Cardiac muscle cell (in vitro differentiated cells and primary cell): ENCODE measurements around the gene SUPT6H. TPM values are rescaled to one million over a fixed set of nuclear protein-coding genes. Genes with fewer than 3 reads are reported as not detected.

Experiments used
- DNase-seq, 2 donors: peaks; one replicate each; pipeline versions ENCODE4 v3.0.0 to v3.0.0-alpha.2; 2010 to 2017; ENCODE audit warnings: low read depth in 1 of 2, low spot score in 1 of 2
- H3K27ac ChIP-seq: fragments of 200-600 bp; sonication (generic); 2 replicates; pipeline ENCODE4 v1.5.1; 2016
- H3K27me3 ChIP-seq: fragments of 200-600 bp; sonication (generic); 2 replicates; pipeline ENCODE4 v1.6.0; 2016; ENCODE audit warnings: control low read depth
- H3K36me3 ChIP-seq: fragments of 200-600 bp; sonication (generic); 2 replicates; pipeline ENCODE4 v1.5.1; 2016; ENCODE audit warnings: control low read depth
- H3K4me1 ChIP-seq: fragments of 200-600 bp; sonication (generic); 2 replicates; pipeline ENCODE4 v1.8.1; 2017; ENCODE audit warnings: low read depth, mild to moderate bottlenecking, mixed run types
- H3K4me3 ChIP-seq: fragments of 200-600 bp; sonication (generic); 2 replicates; pipeline ENCODE4 v1.5.1; 2016; ENCODE audit warnings: mild to moderate bottlenecking
- H3K9me3 ChIP-seq: fragments of 200-600 bp; sonication (generic); 2 replicates; pipeline ENCODE4 v1.5.1; 2017; ENCODE audit warnings: low read depth, mild to moderate bottlenecking, control low read depth
- polyA plus RNA-seq: library from polyadenylated mRNA; unstranded; fragments of >200 nt; fragmentation: Nextera tagmentation; extraction: Ambion mirVana; gene quantifications from 2 replicates; pipeline ENCODE4 v1.2.1, GENCODE V29; 2016
- total RNA-seq: library from RNA; depleted of rRNA; stranded (reverse); fragments of >200 nt; gene quantifications from 2 replicates; pipeline ENCODE4 v1.2.3, GENCODE V29; 2016
- TF ChIP-seq, protein P1 (sequence below): IDR thresholded peaks from 2 replicates; pipeline ENCODE4 v1.5.1; 2012; ENCODE audit warnings: low read depth, mild to moderate bottlenecking, low read length

Gene SUPT6H
- total and polyA plus RNA-seq, 2 experiments from 2014 or later = 29.7 to 67.8 TPM

DNA sequence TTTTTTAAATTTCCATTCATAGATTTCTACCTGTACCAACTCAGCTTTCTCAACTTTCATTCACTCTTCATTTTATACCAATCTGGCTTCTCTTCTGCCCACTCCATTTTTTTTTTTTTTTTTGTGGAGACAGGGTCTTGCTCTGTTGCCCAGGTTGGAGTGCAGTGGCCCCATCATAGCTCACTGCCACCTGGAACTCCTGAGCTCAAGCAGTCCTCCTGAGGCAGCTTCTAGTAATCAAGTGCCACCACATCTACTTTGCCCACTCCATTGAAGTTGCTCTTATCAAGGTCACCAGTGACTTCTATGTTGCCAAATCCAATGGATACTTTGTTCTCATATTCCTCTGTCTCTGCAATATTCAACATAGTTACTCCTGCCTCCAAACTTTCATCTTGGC lies 1.7 kb downstream of the SUPT6H start:
- DNase-seq = no peak
- TF ChIP-seq, protein P1, sequence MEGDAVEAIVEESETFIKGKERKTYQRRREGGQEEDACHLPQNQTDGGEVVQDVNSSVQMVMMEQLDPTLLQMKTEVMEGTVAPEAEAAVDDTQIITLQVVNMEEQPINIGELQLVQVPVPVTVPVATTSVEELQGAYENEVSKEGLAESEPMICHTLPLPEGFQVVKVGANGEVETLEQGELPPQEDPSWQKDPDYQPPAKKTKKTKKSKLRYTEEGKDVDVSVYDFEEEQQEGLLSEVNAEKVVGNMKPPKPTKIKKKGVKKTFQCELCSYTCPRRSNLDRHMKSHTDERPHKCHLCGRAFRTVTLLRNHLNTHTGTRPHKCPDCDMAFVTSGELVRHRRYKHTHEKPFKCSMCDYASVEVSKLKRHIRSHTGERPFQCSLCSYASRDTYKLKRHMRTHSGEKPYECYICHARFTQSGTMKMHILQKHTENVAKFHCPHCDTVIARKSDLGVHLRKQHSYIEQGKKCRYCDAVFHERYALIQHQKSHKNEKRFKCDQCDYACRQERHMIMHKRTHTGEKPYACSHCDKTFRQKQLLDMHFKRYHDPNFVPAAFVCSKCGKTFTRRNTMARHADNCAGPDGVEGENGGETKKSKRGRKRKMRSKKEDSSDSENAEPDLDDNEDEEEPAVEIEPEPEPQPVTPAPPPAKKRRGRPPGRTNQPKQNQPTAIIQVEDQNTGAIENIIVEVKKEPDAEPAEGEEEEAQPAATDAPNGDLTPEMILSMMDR = no peak
- H3K4me1 ChIP-seq = peaks cover 14% of the 10 kb centered on the region
- peaks cover 13% of the 10 kb centered on the region for H3K36me3 ChIP-seq
- H3K9me3 ChIP-seq = no peaks in the 10 kb centered on the region
- H3K4me3 ChIP-seq = no peak overlapping the region
- H3K27me3 ChIP-seq = no peaks in the 10 kb centered on the region
- H3K27ac ChIP-seq = no peak overlapping the region

DNA sequence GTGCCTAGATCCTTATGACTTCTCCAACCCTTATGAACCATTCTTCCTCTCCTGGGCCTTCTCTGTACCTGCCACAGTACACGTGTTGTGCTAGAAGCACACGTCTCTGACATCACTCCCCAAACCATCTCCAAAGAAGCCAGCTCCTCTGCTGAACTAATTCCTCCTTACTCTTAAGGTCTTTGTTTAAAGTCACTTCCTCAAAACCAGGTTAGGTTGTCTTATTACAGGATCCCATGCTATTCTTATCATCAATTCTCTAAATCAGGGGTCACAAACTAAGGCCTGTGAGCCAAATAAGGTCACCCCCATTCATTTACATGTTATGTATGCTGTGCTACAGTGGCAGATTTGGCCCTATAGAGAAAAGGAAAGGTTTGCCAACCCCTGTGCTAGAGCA lies 4.0 kb downstream of the SUPT6H start:
- peaks cover 9% of the 10 kb centered on the region for H3K4me1 ChIP-seq
- H3K36me3 ChIP-seq = peaks cover 18% of the 10 kb centered on the region
- H3K27me3 ChIP-seq = no peaks in the 10 kb centered on the region
- no peaks in the 10 kb centered on the region for H3K9me3 ChIP-seq
- H3K4me3 ChIP-seq = no peak overlapping the region
- TF ChIP-seq, protein P1 = no peak
- no peak for DNase-seq
- no peak overlapping the region for H3K27ac ChIP-seq

DNA sequence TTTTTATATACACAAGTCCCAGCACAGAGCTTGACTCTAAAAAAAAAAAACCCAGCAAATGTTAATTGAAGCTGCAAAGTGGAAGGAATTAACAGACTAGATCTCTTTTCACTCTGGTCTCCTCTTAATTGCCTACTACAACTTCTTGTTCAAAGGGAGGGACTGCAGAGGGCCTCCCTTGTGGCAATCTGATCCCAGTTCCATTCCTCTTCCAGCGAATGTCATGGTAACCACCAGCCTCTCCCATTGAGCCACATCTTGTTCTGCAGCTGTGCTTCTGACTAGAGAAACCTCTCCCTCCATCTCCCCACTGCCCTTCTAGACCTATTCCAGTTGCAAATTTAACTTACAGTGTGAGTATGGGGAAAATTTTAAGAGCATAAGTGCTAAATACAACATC lies 5.9 kb downstream of the SUPT6H start:
- Histone ChIP-seq H3K27me3 (no peaks in the 10 kb centered on the region), H3K4me3 (no peak overlapping the region), H3K27ac (no peak overlapping the region), H3K36me3 (peaks cover 34% of the 10 kb centered on the region), H3K4me1 (peaks cover 8% of the 10 kb centered on the region), H3K9me3 (no peaks in the 10 kb centered on the region)
- TF ChIP-seq, protein P1 = no peak
- no peak for DNase-seq

DNA sequence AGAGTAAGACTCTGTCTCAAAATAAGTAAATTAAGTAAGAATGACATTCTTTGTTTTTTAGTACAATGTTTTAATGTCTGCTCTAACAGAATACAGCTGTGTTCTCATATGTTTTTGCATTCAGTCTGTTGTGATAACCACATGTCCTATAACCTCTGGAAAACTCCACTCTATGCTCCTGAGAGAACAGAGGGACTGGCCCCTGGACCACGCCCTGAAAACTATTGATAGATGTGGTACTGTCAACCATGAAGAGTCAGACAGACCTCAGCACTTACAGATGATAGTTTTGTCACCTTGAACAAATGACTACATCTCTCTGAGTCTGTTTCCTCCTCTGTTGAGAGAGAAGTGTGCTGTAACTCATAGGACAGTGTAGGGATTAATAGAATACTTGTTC lies 7.9 kb downstream of the SUPT6H start:
- no peaks in the 10 kb centered on the region for H3K27me3 ChIP-seq
- TF ChIP-seq, protein P1 = no peak
- no peaks in the 10 kb centered on the region for H3K9me3 ChIP-seq
- no peak for DNase-seq
- H3K4me1 ChIP-seq = no peaks in the 10 kb centered on the region
- H3K36me3 ChIP-seq = peaks cover 52% of the 10 kb centered on the region
- no peak overlapping the region for H3K4me3 ChIP-seq
- H3K27ac ChIP-seq = no peak overlapping the region

DNA sequence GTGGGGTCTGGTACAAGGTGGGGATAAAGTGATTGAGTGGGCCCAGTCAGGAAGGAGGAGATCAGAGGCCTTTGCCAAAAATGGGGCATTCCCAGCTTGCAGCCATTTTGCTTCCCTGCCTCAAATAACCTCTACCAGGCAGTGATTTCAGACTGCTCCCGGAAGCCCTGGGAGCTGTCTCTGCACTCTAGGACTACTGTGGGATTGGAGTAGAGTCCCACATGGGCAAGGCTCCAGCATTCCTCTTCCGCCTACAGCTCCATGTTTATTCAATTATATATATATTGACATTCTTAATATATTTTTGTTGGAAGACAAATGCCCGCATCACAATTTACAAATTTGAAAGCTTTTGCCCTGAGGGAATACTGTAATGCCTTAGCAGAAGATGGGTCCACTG lies 13.5 kb downstream of the SUPT6H start:
- Histone ChIP-seq H3K4me1 (no peaks in the 10 kb centered on the region), H3K9me3 (no peaks in the 10 kb centered on the region), H3K27me3 (no peaks in the 10 kb centered on the region), H3K4me3 (no peak overlapping the region), H3K36me3 (peaks cover 87% of the 10 kb centered on the region), H3K27ac (no peak overlapping the region)
- DNase-seq = no peak
- TF ChIP-seq, protein P1 = no peak

DNA sequence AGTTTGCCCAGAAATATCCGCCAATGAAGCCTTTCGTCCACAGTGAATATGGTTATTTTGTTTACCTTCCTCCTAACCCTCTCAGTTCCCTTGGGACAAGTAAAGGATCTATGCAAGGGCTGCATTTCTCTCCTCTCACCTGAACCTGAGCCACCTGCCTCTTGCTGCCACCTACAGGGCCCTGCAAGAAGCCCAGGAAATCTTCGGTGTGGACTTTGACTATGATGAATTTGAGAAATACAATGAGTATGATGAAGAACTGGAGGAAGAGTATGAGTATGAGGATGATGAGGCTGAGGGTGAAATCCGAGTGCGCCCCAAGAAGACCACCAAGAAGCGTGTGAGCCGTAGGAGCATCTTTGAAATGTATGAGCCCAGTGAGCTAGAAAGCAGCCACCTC lies 14.0 kb downstream of the SUPT6H start:
- Histone ChIP-seq H3K4me1 (no peaks in the 10 kb centered on the region), H3K4me3 (no peak overlapping the region), H3K27ac (no peak overlapping the region), H3K9me3 (no peaks in the 10 kb centered on the region), H3K27me3 (no peaks in the 10 kb centered on the region), H3K36me3 (peaks cover 89% of the 10 kb centered on the region)
- DNase-seq = no peak
- TF ChIP-seq, protein P1 = no peak
